LNCaP clone FGC (cell line): ENCODE results near the gene CT47B1.
"Not testable (repeated sequence)": the region's sequence is repeated elsewhere in the genome, so short reads cannot be mapped to it uniquely, and the experiment has no call there.

Source experiments
- DNase-seq: peaks from one replicate; pipeline ENCODE4 v3.0.0-alpha.2; 2011; ENCODE audit warnings: low read depth
- H3K4me3 ChIP-seq: 2 replicates; pipeline ENCODE4 v1.5.1; 2011; ENCODE audit warnings: mild to moderate bottlenecking, low read depth, low read length, control low read depth
- TF ChIP-seq, protein P1 (sequence below): IDR thresholded peaks from 2 replicates; pipeline ENCODE4 v1.5.1; 2012; ENCODE audit warnings: mild to moderate bottlenecking; ENCODE audit not compliant: control insufficient read depth, insufficient read depth; ENCODE audit errors: extremely low read depth

CT47B1 gene

DNA sequence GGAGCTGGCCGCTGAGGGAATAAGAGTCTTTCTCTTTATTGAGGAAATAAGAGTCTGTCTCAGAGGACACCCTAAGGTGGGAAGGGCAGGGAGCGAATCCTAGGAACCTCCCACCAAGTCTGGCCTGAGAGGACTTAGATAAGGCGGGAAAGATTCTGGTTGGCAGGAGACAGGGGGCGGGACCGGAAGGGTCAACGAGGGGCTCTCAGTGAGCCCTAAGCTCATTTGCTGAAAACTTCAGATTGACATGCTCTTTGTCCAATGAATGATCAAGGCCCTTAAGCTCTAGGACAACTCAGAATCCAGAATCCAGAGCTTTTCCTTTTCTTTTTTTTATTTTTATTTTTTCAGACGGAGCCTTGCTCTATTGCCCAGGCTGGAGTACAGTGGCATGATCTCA lies at the start of gene CT47B1:
CT47B1 (minus strand) TSS at position 101 of the 400 bp plus-strand sequence. CDS start 196 bp downstream, outside the sequence.
- not testable (repeated sequence) for H3K4me3 ChIP-seq, DNase-seq

DNA sequence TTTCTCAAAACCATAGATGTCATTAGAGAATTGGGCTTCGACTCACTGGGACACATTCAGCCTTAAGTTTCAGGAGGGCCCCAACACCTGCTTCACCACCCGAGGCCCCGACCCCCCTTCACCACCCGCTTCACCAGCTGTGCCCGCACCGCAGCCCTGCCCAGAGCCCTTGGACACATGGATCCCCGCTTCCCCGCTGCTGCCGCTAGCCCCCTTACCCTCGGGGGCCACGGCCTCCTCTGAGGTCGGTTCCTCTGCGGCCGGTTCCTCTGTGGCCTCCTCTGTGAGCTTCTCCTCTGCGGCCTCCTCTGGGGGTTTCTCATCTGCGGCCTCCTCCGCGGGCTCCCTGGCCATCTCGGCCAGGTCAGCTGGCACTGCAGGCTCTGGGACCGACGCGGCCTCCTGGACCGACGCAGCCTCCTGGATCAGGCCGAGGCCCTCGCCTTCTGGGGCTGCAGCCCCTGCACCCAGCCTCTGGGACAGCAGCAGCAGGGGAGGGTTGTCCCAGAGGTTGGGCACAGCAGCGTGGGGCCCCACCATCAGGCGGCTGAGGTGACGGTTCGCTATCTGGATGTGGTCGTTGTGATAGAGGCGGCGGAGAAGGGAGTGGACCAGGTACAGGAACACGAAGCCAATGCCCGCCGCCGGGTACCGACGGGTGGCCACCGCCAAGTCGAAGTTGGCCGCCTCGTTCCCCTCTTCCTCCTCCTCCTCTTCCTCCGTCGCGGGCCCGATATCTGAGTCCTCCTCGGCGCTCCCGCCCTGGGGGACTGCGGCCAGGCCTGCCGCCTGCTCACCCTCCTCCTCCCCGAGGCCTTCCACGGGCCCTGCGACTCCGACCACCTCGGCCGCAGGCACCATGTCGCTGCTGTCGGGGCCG lies 748 bp downstream of the CT47B1 start:
- TF ChIP-seq, protein P1, sequence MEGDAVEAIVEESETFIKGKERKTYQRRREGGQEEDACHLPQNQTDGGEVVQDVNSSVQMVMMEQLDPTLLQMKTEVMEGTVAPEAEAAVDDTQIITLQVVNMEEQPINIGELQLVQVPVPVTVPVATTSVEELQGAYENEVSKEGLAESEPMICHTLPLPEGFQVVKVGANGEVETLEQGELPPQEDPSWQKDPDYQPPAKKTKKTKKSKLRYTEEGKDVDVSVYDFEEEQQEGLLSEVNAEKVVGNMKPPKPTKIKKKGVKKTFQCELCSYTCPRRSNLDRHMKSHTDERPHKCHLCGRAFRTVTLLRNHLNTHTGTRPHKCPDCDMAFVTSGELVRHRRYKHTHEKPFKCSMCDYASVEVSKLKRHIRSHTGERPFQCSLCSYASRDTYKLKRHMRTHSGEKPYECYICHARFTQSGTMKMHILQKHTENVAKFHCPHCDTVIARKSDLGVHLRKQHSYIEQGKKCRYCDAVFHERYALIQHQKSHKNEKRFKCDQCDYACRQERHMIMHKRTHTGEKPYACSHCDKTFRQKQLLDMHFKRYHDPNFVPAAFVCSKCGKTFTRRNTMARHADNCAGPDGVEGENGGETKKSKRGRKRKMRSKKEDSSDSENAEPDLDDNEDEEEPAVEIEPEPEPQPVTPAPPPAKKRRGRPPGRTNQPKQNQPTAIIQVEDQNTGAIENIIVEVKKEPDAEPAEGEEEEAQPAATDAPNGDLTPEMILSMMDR, result no peak
- H3K4me3 ChIP-seq, result no peak overlapping the region
- no peak for DNase-seq

DNA sequence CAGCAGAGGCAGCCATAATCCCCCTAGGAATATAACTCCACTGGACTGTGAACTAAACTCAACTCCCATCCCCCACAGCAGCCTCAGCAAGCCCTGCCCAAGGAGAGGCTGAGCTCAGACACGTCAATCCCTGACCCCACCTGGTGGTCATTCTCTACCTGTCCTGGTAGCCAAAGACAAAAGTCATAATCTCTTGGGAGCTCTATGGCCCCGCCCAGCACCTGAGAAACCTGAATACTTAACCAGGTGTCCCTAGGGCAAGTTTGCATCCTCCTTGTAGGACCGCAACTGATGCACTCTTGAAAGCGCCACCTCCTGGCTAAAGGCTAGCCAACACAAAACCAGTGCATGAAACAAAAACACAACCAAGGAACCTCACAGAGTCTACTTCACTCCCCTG lies 18.4 kb downstream of the CT47B1 start:
- TF ChIP-seq, protein P1, result no peak
- H3K4me3 ChIP-seq, result no peak overlapping the region
- no peak for DNase-seq

DNA sequence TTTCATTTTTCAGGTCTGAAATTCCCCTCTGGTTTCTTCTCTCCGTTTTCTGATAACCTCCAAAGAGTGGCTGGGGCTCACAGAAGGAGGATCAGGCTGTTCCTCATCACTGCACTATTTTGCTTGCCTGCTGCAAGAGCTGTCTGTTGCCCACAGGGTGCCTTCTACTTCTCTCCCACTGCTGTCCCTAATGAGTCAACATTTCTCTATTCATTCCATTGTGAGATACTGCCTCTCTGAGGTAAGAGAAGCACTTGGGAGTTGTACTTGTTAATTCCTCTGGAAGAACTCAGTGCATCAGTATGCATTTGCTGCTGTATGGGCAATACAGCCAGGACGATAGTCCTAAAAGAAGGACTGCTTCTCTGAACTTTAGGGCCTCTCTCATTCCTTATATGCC lies 34.8 kb downstream of the CT47B1 start:
- DNase-seq, result no peak
- TF ChIP-seq, protein P1, result no peak
- H3K4me3 ChIP-seq, result no peak overlapping the region

DNA sequence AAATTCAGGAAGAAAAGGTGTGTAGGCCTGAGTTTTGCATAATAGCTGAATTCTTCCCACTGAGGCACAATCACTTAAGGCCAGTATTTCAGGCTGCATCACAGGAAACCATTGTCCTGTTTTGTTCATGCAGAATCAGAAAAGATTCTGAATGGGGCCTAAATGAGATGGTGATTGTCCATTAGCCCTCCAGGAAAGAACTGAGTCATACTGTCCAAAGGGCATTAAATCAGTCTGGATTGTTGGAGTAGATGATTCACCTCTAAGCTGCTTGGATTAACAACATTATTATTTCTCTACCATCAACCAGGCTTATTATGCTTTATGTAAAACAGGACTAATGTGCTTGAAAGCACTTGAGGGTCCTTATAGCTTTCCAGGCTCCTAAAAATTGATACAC lies 36.2 kb downstream of the CT47B1 start:
- no peak overlapping the region for H3K4me3 ChIP-seq
- TF ChIP-seq, protein P1, result no peak
- no peak for DNase-seq

DNA sequence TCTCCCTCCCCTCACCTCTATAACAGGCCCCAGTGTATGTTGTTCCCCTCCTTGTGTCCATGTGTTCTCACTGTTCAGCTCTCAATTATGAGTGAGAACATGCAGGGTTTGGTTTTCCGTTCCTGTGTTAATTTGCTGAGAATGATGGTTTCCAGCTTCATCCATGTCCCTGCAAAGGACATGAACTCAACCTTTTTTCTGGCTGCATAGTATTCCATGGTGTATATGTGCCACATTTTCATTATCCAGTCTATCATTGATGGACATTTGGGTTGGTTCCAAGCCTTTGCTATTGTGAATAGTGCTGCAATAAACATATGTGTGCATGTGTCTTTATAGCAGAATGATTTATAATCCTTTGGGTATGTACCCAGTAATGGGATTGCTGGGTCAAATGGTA lies 48.5 kb downstream of the CT47B1 start:
- not testable (repeated sequence) for DNase-seq, H3K4me3 ChIP-seq

DNA sequence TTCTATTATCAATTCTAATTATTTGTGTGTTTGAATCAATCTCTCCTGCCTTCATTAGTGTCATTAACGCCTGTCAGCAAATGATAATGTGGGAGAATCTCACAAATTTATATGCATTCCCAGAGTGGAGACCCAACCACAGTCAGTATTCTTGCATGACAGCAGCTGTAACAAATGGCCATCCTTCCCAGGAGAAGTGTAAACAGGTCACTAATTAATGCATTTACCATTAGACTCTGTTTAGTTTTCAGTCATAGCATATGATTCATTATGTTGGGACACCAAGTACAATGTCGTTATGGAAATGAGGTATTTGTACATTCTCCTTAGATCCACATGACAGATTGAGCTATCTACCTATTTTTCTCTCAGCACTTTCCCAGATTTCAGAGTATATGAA lies 50.5 kb downstream of the CT47B1 start:
- TF ChIP-seq, protein P1, result no peak
- no peak for DNase-seq
- H3K4me3 ChIP-seq, result no peak overlapping the region

DNA sequence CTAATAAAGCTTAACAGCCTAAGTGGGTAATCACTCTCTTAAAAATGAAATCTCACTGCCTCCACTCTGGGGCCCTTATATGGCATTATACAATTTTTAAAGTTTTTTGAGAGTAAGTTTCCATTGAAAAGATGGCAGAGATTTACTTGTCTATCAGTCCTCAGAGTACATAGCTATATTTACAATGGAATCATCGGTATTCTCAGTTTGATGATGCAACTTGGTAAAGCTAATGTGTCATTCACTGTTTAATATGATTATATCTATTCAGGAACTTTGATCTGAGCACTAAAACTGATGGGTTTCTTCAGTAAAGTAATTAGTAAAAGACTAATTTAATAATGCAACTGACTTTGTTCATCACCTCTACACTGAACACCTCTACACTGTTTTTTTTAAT lies 51.6 kb downstream of the CT47B1 start:
- no peak for DNase-seq
- no peak overlapping the region for H3K4me3 ChIP-seq
- TF ChIP-seq, protein P1, result no peak
